Vagina (tissue), 2 donors: ENCODE measurements around the gene DYNLL2. TPM values are rescaled to one million over a fixed set of nuclear protein-coding genes. Genes with fewer than 3 reads are reported as not detected.

Experiments used
- DNase-seq, 2 donors: peaks; one replicate each; pipeline ENCODE4 v3.0.0-alpha.2; 2017; ENCODE audit errors: extremely low spot score in 2 of 2
- H3K27ac ChIP-seq: fragments of 200-600 bp; sonication (generic); one replicate; pipeline ENCODE4 v1.5.1; 2019
- H3K27me3 ChIP-seq: fragments of 200-600 bp; sonication (generic); one replicate; pipeline ENCODE4 v1.5.1; 2019
- H3K36me3 ChIP-seq, 2 donors: fragments of 200-600 bp; sonication (generic); one replicate each; pipeline ENCODE4 v1.5.1; 2017 to 2019
- H3K4me1 ChIP-seq: fragments of 200-600 bp; sonication (generic); one replicate; pipeline ENCODE4 v1.5.1; 2019
- H3K4me3 ChIP-seq, 2 donors: fragments of 200-600 bp; sonication (generic); 1 replicate in 1 of 2; 2 replicates in 1 of 2; pipeline ENCODE4 v1.5.1; 2016 to 2019
- H3K9me3 ChIP-seq: fragments of 200-600 bp; sonication (generic); one replicate; pipeline ENCODE4 v1.5.1; 2019
- POLR2A ChIP-seq, 2 donors: fragments of 450-650 bp; IDR thresholded peaks; one replicate each; pipeline ENCODE4 v1.6.1; 2017; ENCODE audit warnings: antibody characterized with exemption in 2 of 2, mild to moderate bottlenecking in 2 of 2, moderate library complexity in 2 of 2
- POLR2AphosphoS5 ChIP-seq, 2 donors: sonication (generic); formaldehyde crosslinking; IDR thresholded peaks; one replicate each; pipeline ENCODE4 v1.9.0; 2017; ENCODE audit warnings: antibody characterized with exemption in 2 of 2, mild to moderate bottlenecking in 2 of 2, low read depth in 1 of 2; ENCODE audit not compliant: insufficient read depth in 1 of 2
- intact Hi-C: fragments of 100-400 bp; cut with DNase I; formaldehyde crosslinking; loops from one replicate; pipeline ENCODE4 v1.15.1; 2023
- total RNA-seq: library from RNA; depleted of rRNA; stranded (reverse); fragments of >200 nt; gene quantifications from one replicate; pipeline ENCODE4 v1.2.3, GENCODE V29; 2016
- TF ChIP-seq, protein P1 (sequence below), 3 experiments: fragments of 450-650 bp in 2 of 3; fragments of 200-600 bp in 1 of 3; sonication (generic) in 1 of 3; IDR thresholded peaks; one replicate each; pipeline ENCODE4 v1.5.1; 2017 to 2019; ENCODE audit warnings: antibody characterized with exemption in 3 of 3, mild to moderate bottlenecking in 2 of 3, moderate library complexity in 2 of 3

Gene DYNLL2
- total RNA-seq, 1 donor from 2014 or later: 16.9 TPM

- Histone ChIP-seq H3K4me3 (peak overlapping the region; percentile 94 to 100), H3K36me3 (peaks cover 0 to 6% of the 10 kb centered on the region in 2 donors), H3K4me1 (peaks cover 38% of the 10 kb centered on the region), H3K27ac (peak overlapping the region; percentile 83), H3K9me3 (no peaks in the 10 kb centered on the region), H3K27me3 (no peaks in the 10 kb centered on the region)
- TF ChIP-seq, protein P1, sequence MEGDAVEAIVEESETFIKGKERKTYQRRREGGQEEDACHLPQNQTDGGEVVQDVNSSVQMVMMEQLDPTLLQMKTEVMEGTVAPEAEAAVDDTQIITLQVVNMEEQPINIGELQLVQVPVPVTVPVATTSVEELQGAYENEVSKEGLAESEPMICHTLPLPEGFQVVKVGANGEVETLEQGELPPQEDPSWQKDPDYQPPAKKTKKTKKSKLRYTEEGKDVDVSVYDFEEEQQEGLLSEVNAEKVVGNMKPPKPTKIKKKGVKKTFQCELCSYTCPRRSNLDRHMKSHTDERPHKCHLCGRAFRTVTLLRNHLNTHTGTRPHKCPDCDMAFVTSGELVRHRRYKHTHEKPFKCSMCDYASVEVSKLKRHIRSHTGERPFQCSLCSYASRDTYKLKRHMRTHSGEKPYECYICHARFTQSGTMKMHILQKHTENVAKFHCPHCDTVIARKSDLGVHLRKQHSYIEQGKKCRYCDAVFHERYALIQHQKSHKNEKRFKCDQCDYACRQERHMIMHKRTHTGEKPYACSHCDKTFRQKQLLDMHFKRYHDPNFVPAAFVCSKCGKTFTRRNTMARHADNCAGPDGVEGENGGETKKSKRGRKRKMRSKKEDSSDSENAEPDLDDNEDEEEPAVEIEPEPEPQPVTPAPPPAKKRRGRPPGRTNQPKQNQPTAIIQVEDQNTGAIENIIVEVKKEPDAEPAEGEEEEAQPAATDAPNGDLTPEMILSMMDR (IDR thresholded peaks at IDR 0.05): no peak
- TF ChIP-seq POLR2A (IDR thresholded peaks at IDR 0.05) (no peak), POLR2AphosphoS5 (IDR thresholded peaks at IDR 0.05; ENCODE audit: insufficient read depth in 1 of 2, low read depth in 1 of 2) (no peak)
- intact Hi-C loops: no loop called here
- peak in 1 of 2 donors; percentile 93 for DNase-seq
These were observed 814 bp upstream of the DYNLL2 start for GRCh38 chr17:58082341-58082869.

- TF ChIP-seq POLR2AphosphoS5 (IDR thresholded peaks at IDR 0.05; ENCODE audit: insufficient read depth in 1 of 2, low read depth in 1 of 2) (no peak), POLR2A (IDR thresholded peaks at IDR 0.05) (peak in 1 of 2 donors; percentile 21)
- TF ChIP-seq, protein P1 (IDR thresholded peaks at IDR 0.05): no peak
- H3K4me1 ChIP-seq: peaks cover 49% of the 10 kb centered on the region
- H3K4me3 ChIP-seq: peak overlapping the region; percentile 94 to 100
- DNase-seq: peak in 1 of 2 donors; percentile 87
- H3K9me3 ChIP-seq: no peaks in the 10 kb centered on the region
- intact Hi-C loops: no loop called here
- peaks cover 0 to 19% of the 10 kb centered on the region in 2 donors for H3K36me3 ChIP-seq
- peak overlapping the region; percentile 96 for H3K27ac ChIP-seq
- H3K27me3 ChIP-seq: no peaks in the 10 kb centered on the region
These were observed 485 bp downstream of the DYNLL2 start for GRCh38 chr17:58083491-58084316.

- Histone ChIP-seq H3K27ac (peak overlapping the region; percentile 96), H3K27me3 (no peaks in the 10 kb centered on the region), H3K4me1 (peaks cover 50% of the 10 kb centered on the region), H3K9me3 (no peaks in the 10 kb centered on the region), H3K4me3 (peak overlapping the region; percentile 94 to 100), H3K36me3 (peaks cover 0 to 27% of the 10 kb centered on the region in 2 donors)
- intact Hi-C loops: no loop called here
- no peak for TF ChIP-seq POLR2A (IDR thresholded peaks at IDR 0.05)
- TF ChIP-seq POLR2AphosphoS5 (IDR thresholded peaks at IDR 0.05; ENCODE audit: insufficient read depth in 1 of 2, low read depth in 1 of 2): no peak
- TF ChIP-seq, protein P1 (IDR thresholded peaks at IDR 0.05): no peak
- DNase-seq: peak in 1 of 2 donors; percentile 91
These were observed 1.2 kb downstream of the DYNLL2 start for GRCh38 chr17:58084317-58084981.

DNA sequence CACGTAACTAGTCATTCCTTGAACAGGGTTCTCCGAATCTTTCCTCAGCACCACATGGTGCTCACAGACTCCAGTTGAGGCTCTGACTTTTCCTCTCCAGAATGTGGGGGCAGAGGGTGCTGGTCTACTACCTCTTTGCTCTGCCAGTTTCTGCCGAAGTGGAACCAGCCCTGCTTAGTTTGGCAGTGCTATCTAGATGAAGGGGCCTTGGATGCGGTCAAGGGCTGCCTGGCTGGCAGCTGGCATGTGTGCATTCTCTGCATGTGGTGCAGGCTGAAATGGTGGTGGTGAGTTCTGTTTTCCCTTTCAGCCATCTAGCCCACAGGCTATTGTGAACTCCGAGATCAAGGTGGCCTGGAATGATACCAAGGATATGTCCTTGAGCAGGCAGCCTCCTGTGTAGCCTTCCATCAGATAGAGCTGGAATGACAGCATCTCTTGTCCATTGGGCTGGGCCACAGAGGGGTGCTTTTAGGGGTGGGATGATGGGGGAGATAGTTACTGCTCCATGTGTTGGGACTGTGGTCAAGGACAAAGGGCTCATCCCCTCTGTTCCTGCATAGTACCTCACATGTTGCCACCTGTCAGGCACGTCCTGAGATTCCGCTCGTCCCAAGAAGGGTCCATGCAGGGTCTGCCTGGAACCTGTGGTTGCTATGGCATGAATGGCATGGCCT, 2.0 kb downstream of the DYNLL2 start:
- H3K27ac ChIP-seq: no peak overlapping the region
- H3K36me3 ChIP-seq: peaks cover 0 to 34% of the 10 kb centered on the region in 2 donors
- H3K4me3 ChIP-seq: peak overlapping the region; percentile 94 to 100
- no peaks in the 10 kb centered on the region for H3K9me3 ChIP-seq
- DNase-seq: peak in 1 of 2 donors; percentile 94
- peaks cover 50% of the 10 kb centered on the region for H3K4me1 ChIP-seq
- intact Hi-C loops: loop anchor here (5.0 kb wide), 1 partner anchor 78 kb away; the partner anchor contains the start of gene SRSF1
- TF ChIP-seq POLR2AphosphoS5 (IDR thresholded peaks at IDR 0.05; ENCODE audit: insufficient read depth in 1 of 2, low read depth in 1 of 2) (no peak), POLR2A (IDR thresholded peaks at IDR 0.05) (no peak)
- TF ChIP-seq, protein P1 (IDR thresholded peaks at IDR 0.05): no peak
- no peaks in the 10 kb centered on the region for H3K27me3 ChIP-seq
